H1 (cell line): ENCODE results near the gene TMEM106C. TPM values are rescaled to one million over a fixed set of nuclear protein-coding genes. Genes with fewer than 3 reads are reported as not detected.

Experiments used
- CTCF ChIA-PET: fragments of 300-600 bp; sonication (Branson Sonifier 250); formaldehyde crosslinking; loops from one replicate; lab custom pipeline; 2021; ENCODE audit not compliant: partially characterized antibody; lab: Charles Lee
- POLR2A ChIA-PET: fragments of 300-600 bp; sonication (Branson Sonifier 250); formaldehyde crosslinking; loops from one replicate; lab custom pipeline; 2021; ENCODE audit warnings: inconsistent platforms; ENCODE audit not compliant: partially characterized antibody; lab: Charles Lee
- DNase-seq, 2 experiments: peaks; one replicate each; pipeline versions ENCODE4 v3.0.0 to v3.0.0-alpha.2; 2010 to 2022; ENCODE audit warnings: low spot score in 2 of 2, low read depth in 1 of 2, mixed read lengths in 1 of 2
- FAIRE-seq: peaks from 2 replicates; lab custom pipeline; 2011; peaks lifted over from hg19 to GRCh38; lab: Jason Lieb, UNC
- H2AFZ ChIP-seq: 2 replicates; pipeline ENCODE4 v1.8.1; 2012; ENCODE audit warnings: low read length, inconsistent platforms
- H2AK5ac ChIP-seq: 2 replicates; pipeline ENCODE4 v1.6.1; 2013; ENCODE audit warnings: low read depth, low read length
- H2BK120ac ChIP-seq: replicated peaks from 2 replicates; pipeline ENCODE3; 2013; ENCODE audit warnings: low read depth, low read length, inconsistent platforms
- H2BK12ac ChIP-seq: 2 replicates; pipeline ENCODE4 v1.6.1; 2013; ENCODE audit warnings: low read depth, low read length
- H2BK15ac ChIP-seq: 2 replicates; pipeline ENCODE4 v1.6.1; 2013; ENCODE audit warnings: low read length
- H2BK20ac ChIP-seq: 2 replicates; pipeline ENCODE4 v1.6.1; 2013; ENCODE audit warnings: low read length
- H2BK5ac ChIP-seq: 2 replicates; pipeline ENCODE4 v1.6.1; 2013; ENCODE audit warnings: low read depth, low read length
- H3K14ac ChIP-seq: 2 replicates; pipeline ENCODE4 v1.6.1; 2013; ENCODE audit warnings: inconsistent platforms; ENCODE audit not compliant: insufficient read length
- H3K18ac ChIP-seq: 2 replicates; pipeline ENCODE4 v1.6.1; 2013; ENCODE audit warnings: low read length; ENCODE audit errors: extremely low read depth
- H3K23ac ChIP-seq: 2 replicates; pipeline ENCODE4 v1.6.1; 2013; ENCODE audit warnings: inconsistent platforms; ENCODE audit not compliant: insufficient read length
- H3K23me2 ChIP-seq: 2 replicates; pipeline ENCODE4 v1.6.1; 2013; ENCODE audit warnings: low read depth, low read length
- H3K27ac ChIP-seq: 2 replicates; pipeline ENCODE4 v1.6.1; 2011; ENCODE audit warnings: low read depth, low read length, inconsistent platforms
- H3K27me3 ChIP-seq, 4 experiments: replicated peaks in 1 of 4; 1 replicate in 1 of 4; 2 replicates in 3 of 4; pipeline versions ENCODE4 v1.6.1 to v1.8.1; 2011 to 2013; ENCODE audit warnings: low read length in 3 of 4, mild to moderate bottlenecking in 3 of 4, inconsistent platforms in 2 of 4, mixed read lengths in 2 of 4, moderate library complexity in 1 of 4; ENCODE audit not compliant: control insufficient read depth in 3 of 4, insufficient read depth in 3 of 4; ENCODE audit errors: extremely low read depth in 1 of 4
- H3K36me3 ChIP-seq, 4 experiments: 2 replicates each; pipeline versions ENCODE4 v1.6.1 to v1.8.1; 2011 to 2013; ENCODE audit warnings: mild to moderate bottlenecking in 4 of 4, low read length in 3 of 4, moderate library complexity in 2 of 4, control low read depth in 1 of 4, inconsistent platforms in 1 of 4; ENCODE audit not compliant: insufficient read depth in 4 of 4, control insufficient read depth in 2 of 4
- H3K4ac ChIP-seq: replicated peaks from 2 replicates; pipeline ENCODE3; 2013; ENCODE audit warnings: low read length, low read depth, mixed read lengths, inconsistent platforms; ENCODE audit not compliant: insufficient read length
- H3K4me1 ChIP-seq, 4 experiments: replicated peaks in 1 of 4; 1 replicate in 1 of 4; 2 replicates in 3 of 4; pipeline versions ENCODE4 v1.6.1 to v1.8.1; 2011 to 2013; ENCODE audit warnings: low read length in 3 of 4, inconsistent platforms in 2 of 4, mixed read lengths in 1 of 4; ENCODE audit not compliant: insufficient read depth in 4 of 4, control insufficient read depth in 3 of 4
- H3K4me2 ChIP-seq, 2 experiments: 2 replicates each; pipeline versions ENCODE4 v1.6.1 to v1.8.1; 2011 to 2013; ENCODE audit warnings: low read depth in 2 of 2, low read length in 2 of 2, control low read depth in 1 of 2, inconsistent platforms in 1 of 2, mild to moderate bottlenecking in 1 of 2; ENCODE audit not compliant: insufficient read depth in 1 of 2
- H3K4me3 ChIP-seq, 4 experiments: fragments of 200-600, 300-600 bp in 1 of 4; sonication (generic), shearing (Covaris generic), sonication (Bioruptor Twin) in 1 of 4; 2 replicates each; pipeline versions ENCODE4 v1.5.1 to v1.8.1; 2011 to 2016; ENCODE audit warnings: low read length in 4 of 4, low read depth in 3 of 4, control low read depth in 2 of 4, inconsistent platforms in 2 of 4, mild to moderate bottlenecking in 2 of 4, mixed read lengths in 1 of 4, moderate library complexity in 1 of 4; ENCODE audit not compliant: insufficient read depth in 2 of 4; ENCODE audit errors: extremely low read depth in 1 of 4
- H3K56ac ChIP-seq: replicated peaks from 2 replicates; pipeline ENCODE3; 2013; ENCODE audit warnings: low read depth, mild to moderate bottlenecking, mixed read lengths, low read length, inconsistent platforms; ENCODE audit not compliant: insufficient read length
- H3K79me1 ChIP-seq: 2 replicates; pipeline ENCODE4 v1.6.1; 2013; ENCODE audit warnings: low read depth, low read length, control low read depth
- H3K79me2 ChIP-seq, 2 experiments: 2 replicates each; pipeline versions ENCODE4 v1.6.1 to v1.8.1; 2012 to 2013; ENCODE audit warnings: low read length in 2 of 2, mild to moderate bottlenecking in 2 of 2, inconsistent platforms in 1 of 2; ENCODE audit not compliant: insufficient read depth in 2 of 2, control insufficient read depth in 1 of 2
- H3K9ac ChIP-seq, 4 experiments: replicated peaks in 1 of 4; 1 replicate in 1 of 4; 2 replicates in 3 of 4; pipeline versions ENCODE4 v1.6.1 to v1.8.1; 2011 to 2013; ENCODE audit warnings: low read depth in 3 of 4, low read length in 3 of 4, control low read depth in 2 of 4, mild to moderate bottlenecking in 2 of 4, moderate library complexity in 2 of 4, inconsistent platforms in 1 of 4; ENCODE audit errors: extremely low read depth in 1 of 4
- H3K9me3 ChIP-seq, 2 experiments: 2 replicates each; pipeline versions ENCODE4 v1.6.1 to v1.8.1; 2012 to 2013; ENCODE audit warnings: mild to moderate bottlenecking in 2 of 2, moderate library complexity in 2 of 2, control low read depth in 1 of 2, inconsistent platforms in 1 of 2, low read depth in 1 of 2, low read length in 1 of 2, mixed read lengths in 1 of 2; ENCODE audit not compliant: insufficient read depth in 2 of 2
- H4K20me1 ChIP-seq, 2 experiments: replicated peaks in 1 of 2; 2 replicates each; pipeline versions ENCODE3 to v1.8.1; 2011 to 2013; ENCODE audit warnings: inconsistent platforms in 2 of 2, low read length in 2 of 2, mild to moderate bottlenecking in 1 of 2; ENCODE audit not compliant: insufficient read depth in 2 of 2, control insufficient read depth in 1 of 2
- H4K5ac ChIP-seq: 2 replicates; pipeline ENCODE4 v1.6.1; 2013; ENCODE audit warnings: low read length, low read depth, mixed read lengths, inconsistent platforms; ENCODE audit not compliant: insufficient read length
- H4K8ac ChIP-seq: 2 replicates; pipeline ENCODE4 v1.8.0; 2013; ENCODE audit warnings: mild to moderate bottlenecking, moderate library complexity, low read length, inconsistent platforms; ENCODE audit not compliant: insufficient read depth; ENCODE audit errors: extremely low read depth
- H4K91ac ChIP-seq: replicated peaks from 2 replicates; pipeline ENCODE3; 2013; ENCODE audit warnings: low read length, mixed read lengths, inconsistent platforms; ENCODE audit not compliant: insufficient read length
- ASH2L ChIP-seq: fragments of 200-600, 300-600 bp; sonication (generic); IDR thresholded peaks from one replicate; pipeline ENCODE4 v1.7.1; 2017; ENCODE audit warnings: low read length
- EZH2 ChIP-seq: fragments of 200-600 bp; sonication (generic); IDR thresholded peaks from 2 replicates; pipeline ENCODE4 v1.7.1; 2012; ENCODE audit warnings: low read depth, mild to moderate bottlenecking, moderate library complexity, low read length, inconsistent platforms; ENCODE audit not compliant: severe bottlenecking
- WGBS, 2 experiments: shearing (Covaris generic) in 1 of 2; methylation state at CpG; one replicate each; pipeline versions ENCODE4 v1.1.6 to v1.1.7; 2013 to 2015; ENCODE audit warnings: low lambda C conversion rate in 2 of 2, mixed read lengths in 2 of 2, inconsistent platforms in 1 of 2, low coverage in 1 of 2, missing lambda C conversion rate in 1 of 2; ENCODE audit not compliant: insufficient replicate concordance in 2 of 2, insufficient coverage in 1 of 2, insufficient read length in 1 of 2; ENCODE audit errors: extremely low coverage in 1 of 2, missing lambda C conversion rate in 1 of 2; 5-methylcytosine and 5-hydroxymethylcytosine counted together
- polyA plus RNA-seq, 7 experiments: library from polyadenylated mRNA; depleted of rRNA in 3 of 7; stranded (reverse) in 5 of 7; unstranded in 2 of 7; fragments of >200 nt in 5 of 7; fragments of 200-250 nt in 2 of 7; gene quantifications; 1 replicate in 5 of 7; 2 replicates in 1 of 7; 4 replicates in 1 of 7; pipeline versions ENCODE4 v1.2.1 to v1.2.3, GENCODE V29; 2011 to 2013; ENCODE audit warnings: missing spikeins in 2 of 7, mixed read lengths in 2 of 7
- total RNA-seq: library from RNA; stranded (reverse); fragmentation: NEBNext Ultra II Directional; extraction: Animal tissue kit (Norgen Biotek cat#: 25700); gene quantifications from 2 replicates; pipeline ENCODE4 v1.2.1, GENCODE V29; 2021

The TMEM106C gene
- total and polyA plus RNA-seq, 2 of the 8 experiments (the other 6 are each of a cell fraction or from before 2014, with no cell fraction given) = 36.6 to 45.3 TPM

- no peak overlapping the region for H3K4me2 ChIP-seq
- FAIRE-seq (no peak), DNase-seq (no peak)
- POLR2A ChIA-PET = no interaction called here
- H3K4me3 ChIP-seq = no peak overlapping the region
- no peaks in the 10 kb centered on the region for H3K9me3 ChIP-seq
- H3K9ac ChIP-seq = no peak overlapping the region
- H3K27me3 ChIP-seq = peaks cover 85 to 99% (median 97%) of the 10 kb centered on the region in 4 experiments
- H2BK120ac ChIP-seq = no peak overlapping the region
- H4K20me1 ChIP-seq = peaks cover 5 to 7% of the 10 kb centered on the region in 2 experiments
- no peak overlapping the region for H3K27ac ChIP-seq
- no peak overlapping the region for H4K8ac ChIP-seq
- H3K4me1 ChIP-seq = no peaks in the 10 kb centered on the region
- no peak overlapping the region for H3K14ac ChIP-seq
- no peak overlapping the region for H3K56ac ChIP-seq
- H3K18ac ChIP-seq = no peak overlapping the region
- no peaks in the 10 kb centered on the region for H3K79me2 ChIP-seq
- no peak overlapping the region for H2BK15ac ChIP-seq
- TF ChIP-seq ASH2L (no peak), EZH2 (peak; percentile 46)
- CTCF ChIA-PET = interaction anchor here (1.0 to 4.8 kb wide), 7 partner anchors 8 to 53 kb away, joined by 3 to 21 read pairs (median 4); partner anchors contain the start of genes COL2A1 and TMEM106C
- WGBS, 2 experiments = 72% methylated on average over 8 of the region's 8 CpGs; no CpG with 5 or more reads in 1 of the 2 experiments
- H3K4ac ChIP-seq = no peak overlapping the region
- H2AK5ac ChIP-seq = no peak overlapping the region
- H2BK20ac ChIP-seq = no peak overlapping the region
- no peak overlapping the region for H4K91ac ChIP-seq
- H3K79me1 ChIP-seq = no peaks in the 10 kb centered on the region
- no peaks in the 10 kb centered on the region for H3K23me2 ChIP-seq
- H2BK12ac ChIP-seq = no peak overlapping the region
- H2AFZ ChIP-seq = no peak overlapping the region
- H3K36me3 ChIP-seq = no peaks in the 10 kb centered on the region
- H2BK5ac ChIP-seq = no peak overlapping the region
- no peak overlapping the region for H4K5ac ChIP-seq
- H3K23ac ChIP-seq = no peak overlapping the region
Measured at GRCh38 chr12:48016373-48017020, 53.1 kb downstream of the TMEM106C start.
